Measurements from ENCODE around the gene LCNL1.

The LCNL1 gene

DNA sequence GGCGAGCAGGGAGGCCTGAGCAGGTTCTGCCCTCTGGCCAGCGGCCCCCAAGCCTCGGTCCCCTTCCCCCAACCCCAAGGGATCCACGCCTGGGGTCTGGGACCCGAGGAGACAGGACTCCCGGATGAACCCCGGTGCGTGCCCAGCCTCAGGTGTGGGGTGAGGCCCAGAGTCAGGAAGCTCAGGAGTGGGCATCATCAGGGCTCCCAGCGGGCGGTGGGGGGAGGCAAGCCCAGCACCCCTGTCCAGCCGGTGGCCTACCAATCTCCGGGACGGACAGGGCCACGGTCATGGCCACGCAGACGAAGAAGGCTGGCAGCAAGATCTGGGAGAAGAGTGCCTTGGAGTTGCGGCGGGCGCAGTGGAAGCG, 30.8 kb downstream of the LCNL1 start:
- DNase-seq: no peak

DNA sequence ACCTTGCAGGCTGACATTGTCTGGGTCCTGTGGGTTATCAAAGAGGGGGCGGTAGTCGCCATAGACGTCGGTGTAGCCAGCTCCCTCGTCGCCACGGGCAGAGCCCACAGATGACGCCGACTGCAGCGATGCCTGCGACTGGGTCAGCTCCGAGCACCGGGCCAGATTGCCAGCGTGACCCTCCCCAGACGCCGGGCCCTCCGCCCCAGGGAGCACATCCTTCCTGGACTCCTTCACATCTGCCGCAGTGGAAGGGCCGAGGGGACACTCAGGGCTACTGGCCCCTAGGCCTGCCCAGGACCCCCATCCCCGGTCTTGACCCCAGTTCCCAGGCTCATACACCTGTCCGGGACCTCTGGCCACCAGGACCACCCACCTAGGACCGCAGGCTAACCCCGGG, 31.4 kb downstream of the LCNL1 start:
- DNase-seq: no peak

DNA sequence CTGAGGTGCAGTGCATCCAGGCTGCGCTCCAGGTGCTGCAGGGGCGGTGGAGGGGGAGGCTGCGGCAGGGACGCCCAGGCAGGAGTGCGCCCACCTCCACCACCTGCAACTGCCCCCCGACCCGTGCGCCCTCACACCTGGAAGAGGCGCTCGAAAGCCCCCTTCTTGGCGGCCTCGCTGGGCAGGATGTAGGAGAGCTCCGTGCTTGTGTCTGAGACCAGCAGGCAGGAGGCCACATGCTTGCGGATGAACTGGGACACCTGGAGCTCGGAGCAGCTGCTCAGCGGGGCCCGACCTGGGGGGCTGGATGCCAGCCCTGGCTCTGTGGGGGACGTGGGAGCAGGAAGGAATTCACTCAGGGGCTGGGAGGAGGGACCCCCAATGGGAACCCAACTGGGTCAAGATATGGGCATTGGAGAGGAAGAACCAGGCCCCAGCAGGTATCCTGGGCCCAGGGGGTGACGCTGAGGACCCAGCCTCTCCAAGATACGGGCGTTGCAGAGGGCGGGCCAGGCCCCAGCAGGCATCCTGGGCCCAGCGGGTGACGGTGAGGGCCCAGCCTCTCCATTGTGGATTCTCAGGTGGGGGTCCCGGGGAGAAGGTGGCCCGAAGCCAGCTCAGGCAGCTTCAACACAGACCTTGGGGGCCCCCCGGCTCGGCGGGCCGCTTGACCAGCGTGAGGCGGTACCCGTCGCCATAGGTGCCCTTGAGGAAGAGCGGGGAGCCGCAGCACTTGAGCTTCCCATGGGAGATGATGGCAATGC, 32.2 kb downstream of the LCNL1 start:
- no peak for DNase-seq

DNA sequence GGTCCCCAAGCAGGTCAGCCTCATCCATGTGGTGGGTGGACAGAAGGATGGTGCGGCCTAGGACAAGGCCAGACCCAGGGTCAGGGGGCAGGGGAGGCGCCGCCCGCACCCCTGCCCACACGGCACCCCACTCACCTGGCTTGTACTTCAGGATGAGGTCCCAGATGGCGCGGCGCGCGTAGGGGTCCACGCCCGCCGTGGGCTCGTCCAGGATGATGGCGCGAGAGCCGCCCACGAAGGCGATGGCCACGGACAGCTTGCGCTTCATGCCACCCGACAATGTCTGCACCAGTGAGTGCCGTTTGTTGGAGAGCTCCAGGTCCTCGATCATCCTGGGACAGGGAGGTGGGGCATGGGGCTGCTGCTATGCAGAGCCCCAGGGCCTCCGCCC, 32.7 kb downstream of the LCNL1 start:
- DNase-seq: no peak

DNA sequence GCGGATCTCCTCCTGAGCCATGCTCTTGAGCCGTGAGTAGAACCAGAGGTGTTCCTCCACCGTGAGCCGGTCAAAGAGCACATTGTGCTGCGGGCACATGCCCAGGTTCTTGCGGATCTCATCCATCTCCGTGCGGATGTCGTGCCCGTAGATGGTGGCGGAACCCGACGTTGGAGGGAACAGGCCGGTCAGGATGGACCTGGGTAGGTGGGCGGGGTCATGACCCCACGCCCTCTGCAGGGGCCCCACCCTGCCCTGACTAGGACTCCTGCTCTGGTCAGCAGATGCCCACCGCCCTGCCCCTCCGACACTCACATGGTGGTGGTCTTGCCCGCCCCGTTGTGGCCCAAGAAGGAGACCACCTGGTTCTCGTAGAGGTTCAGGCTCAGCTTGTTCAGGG, 33.2 kb downstream of the LCNL1 start:
- DNase-seq: no peak

DNA sequence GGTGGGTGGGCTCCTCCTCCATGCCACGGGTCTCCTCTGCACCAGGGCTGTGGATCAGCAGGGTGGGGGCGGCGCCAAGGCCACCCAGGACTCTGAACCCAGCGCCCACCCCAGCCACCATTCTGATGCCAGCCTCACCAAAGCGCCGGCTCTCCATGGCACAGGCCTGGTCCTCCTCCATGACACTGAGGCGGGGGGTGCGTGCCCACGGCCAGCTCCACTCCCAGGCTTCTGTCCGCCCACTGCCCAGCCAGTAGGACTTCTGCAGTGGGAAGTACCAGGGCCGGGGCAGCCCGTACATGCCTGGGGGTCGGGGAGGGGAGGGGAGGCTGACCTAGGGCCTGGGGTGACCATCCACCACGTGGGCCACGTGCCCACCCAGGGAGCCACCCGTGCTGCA, 33.6 kb downstream of the LCNL1 start:
- no peak for DNase-seq

DNA sequence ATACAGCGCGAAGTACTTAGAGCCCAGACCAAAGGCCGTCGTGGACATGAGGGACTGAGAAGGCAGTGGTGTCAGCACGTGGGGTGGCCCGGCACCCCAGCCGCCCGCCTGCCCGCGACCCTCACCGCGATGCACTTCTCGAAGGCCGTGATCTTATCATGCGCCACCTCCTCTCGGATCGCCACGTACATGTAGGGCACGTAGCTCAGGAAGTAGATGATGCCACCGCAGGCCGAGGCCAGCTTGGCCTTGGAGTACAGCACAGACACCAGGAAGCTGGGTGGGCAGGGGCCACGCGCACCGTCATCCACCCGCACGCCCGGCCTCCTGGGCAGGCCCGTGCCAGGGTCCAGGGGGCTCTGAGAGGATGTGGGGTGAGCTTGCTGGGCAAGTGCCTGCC, 34.3 kb downstream of the LCNL1 start:
- DNase-seq: no peak

DNA sequence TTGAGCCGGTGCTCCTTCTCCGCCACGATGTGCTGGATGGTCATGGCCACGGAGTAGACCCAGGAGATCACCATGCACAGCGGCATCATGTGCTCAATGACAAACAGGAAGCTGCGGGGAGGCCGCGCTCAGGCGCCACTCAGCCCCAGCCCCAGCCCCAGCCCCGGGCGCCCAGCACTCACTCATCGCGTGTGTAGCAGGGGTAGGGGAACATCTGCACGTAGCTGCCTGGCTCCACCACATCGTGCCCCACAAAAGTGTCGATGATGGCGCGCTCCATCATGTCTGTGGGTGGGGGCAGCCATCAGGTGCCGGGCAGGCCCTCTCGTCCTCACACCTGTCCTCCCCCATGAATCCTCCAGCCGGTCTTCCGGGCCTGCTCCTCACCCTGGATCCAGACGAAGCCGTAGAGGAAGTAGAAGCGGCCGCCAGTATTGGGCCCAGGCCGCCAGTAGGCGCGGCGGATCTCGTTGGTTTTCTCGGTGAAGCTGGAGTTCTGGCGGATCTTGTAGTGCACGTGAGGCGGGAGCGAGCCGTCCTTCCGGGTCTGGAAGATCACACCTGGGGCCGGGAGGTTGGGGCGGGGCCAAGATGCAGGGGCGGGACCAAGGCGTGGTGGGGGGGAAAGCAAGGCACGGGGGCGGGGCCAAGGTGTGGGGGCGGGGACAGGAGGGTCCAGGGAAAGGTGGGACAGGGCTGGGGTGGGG, 35.2 kb downstream of the LCNL1 start:
- DNase-seq: no peak

DNA sequence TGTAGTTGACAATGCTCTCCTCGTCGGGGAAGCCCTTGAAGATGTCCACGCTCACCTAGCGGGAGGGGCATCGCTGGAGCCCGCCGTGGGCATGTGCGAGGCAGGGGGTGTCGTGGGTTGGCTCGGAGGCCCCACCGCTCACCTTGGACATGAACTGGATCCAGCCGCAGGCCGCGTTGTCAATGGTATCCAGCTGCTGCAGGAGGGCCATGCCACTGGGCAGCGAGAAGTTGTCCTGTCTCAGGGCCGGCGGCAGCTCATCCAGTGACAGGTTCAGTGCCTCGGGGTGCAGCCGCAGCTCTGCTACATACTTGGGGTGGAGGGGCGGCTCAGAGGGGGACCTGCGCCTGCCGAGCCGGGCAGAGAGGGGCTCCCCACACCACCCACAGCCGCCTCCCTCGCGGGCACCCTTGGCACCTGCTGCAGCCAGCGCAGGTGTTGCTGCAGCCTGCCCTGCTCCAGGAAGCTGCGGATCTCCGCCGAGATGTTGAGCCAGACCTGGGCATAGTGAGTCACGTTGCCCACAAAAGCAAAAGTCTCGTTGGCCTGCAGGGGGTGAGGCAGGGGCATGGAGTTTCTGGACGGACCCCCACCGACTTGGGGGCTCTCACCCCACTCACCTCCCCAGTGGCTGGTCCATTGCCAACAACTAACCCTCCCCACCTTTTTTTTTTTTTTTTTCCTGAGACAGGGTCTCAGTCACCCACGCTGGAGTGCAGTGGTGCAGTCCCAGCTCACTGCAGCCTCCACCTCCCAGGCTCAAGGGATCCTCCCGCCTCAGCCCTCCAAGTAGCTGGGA, 36.2 kb downstream of the LCNL1 start:
- no peak for DNase-seq

DNA sequence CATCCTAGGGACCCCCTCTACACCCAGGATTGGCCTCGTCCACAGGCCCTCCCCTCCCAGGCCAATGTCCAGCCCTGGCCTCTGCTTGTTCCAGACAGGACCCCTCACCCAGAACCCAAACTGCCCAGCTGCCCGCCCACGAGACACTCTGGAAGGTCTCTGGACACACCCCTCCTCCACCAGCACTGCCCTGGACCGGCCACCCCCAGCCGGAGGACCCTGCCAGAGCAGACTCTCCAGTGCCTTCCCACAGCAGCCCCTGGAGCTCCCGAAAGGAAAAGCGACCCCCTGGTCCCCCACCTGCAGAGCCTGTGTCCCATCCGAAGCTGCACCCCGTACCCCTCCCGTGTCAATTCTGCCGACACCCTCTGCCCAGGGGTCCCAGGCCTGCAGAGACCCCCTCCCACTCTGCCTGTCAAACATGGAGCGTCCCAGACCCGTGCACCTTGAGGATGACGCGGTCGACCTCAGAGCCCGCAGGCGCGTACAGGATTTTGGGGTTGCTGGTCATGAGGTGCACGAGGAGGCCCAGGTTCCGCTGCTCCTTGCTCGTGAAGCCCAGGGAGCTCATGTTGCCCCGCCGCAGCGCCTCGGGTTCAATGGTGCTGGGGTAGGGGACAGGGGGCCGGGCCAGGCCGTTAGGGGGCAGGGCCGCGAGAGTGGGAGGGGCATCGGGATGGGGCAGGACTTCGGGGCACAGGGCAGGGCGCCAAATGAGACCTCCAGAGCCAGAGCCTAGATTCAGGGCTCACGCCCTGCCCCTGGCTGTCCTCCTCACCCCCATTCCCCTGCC, 37.3 kb downstream of the LCNL1 start:
- no peak for DNase-seq

DNA sequence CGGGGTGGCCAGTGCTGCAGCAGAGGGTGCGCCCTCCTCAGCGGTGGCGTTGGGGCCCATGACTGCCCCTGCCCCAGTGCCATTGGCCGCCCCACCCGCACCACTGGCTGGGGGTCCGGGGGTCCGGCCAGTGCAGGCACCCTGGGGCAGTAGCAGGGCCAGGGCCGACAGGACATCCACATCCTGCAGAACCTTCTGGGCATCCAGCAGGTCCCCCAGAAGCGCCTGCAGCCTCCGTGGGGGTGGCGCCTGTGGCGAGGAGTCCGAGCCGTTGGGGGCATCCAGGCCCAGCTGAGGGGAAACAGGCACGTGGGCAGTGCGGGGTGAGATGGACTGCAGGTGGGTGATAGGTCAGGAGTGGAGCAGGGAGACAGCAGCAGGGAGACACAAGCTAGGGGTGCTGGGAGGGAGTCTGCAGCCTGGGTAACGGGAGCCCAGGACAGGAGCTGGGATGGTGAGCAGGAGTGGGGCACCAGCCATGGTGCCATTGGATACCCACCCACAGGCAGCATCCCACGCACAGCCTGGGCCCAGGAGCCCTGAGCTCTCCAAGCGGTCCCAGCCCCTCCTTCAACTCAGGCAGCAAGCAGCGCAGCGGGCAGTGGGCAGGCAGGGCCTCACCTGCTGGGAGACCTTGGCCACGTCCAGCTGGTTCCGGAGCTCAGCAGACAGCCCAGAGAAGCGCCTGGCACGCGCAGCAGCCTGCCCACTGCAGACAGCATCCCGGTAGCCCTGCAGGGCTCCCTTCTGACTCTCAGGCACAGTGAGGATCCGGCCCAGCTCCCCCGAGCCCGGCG, 38.2 kb downstream of the LCNL1 start:
- no peak for DNase-seq

DNA sequence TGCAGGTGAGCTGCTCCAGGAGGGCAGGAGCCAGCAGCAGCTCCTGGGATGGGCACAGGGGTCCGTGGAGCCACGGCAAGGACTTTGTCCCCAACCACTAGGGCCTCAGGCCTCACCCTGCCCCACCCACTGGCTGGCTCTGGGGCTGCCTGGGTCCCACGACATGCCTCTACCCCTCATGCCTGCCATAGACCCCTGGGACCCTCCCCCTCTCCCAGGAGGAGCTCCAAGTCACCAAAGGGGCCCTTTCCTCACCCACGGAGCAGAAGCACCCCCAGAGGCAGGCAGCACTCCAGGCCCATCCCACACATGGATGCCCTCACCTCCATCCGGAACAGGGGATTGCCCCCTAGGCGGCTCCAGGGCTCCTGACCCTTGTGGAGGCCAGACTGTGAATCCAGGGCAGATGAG, 38.8 kb downstream of the LCNL1 start:
- DNase-seq: no peak

DNA sequence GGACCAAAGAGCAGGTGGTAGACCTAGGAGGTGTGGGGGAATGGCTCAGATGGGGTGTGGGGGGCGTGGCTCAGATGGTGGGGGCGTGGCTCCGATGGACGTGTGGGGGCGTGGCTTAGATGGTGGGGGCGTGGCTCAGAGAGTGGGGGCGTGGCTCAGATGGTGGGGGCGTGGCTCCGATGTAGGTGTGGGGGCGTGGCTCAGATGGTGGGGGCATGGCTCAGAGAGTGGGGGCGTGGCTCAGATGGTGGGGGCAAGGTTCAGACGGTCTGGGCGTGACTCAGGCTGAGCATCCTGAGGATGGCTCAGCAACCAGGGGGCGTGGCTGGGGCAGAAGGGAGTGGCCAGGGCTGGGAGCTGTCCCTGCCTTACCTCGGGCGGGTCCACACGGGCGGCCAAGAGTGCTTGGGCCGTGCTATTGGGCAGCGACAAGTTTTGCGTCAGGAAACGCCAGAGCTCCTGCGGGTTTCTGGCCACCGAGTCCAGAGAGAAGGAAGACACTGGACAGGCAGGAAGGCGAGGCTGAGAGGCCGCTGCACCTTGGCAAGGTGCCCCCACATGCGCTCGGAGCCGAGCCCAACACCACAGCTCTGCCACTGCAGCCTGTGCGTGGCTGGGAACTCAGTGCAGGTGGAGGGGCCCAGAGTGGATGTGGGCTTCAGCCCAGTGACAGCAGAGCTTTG, 39.3 kb downstream of the LCNL1 start:
- peak; percentile 56 for DNase-seq

DNA sequence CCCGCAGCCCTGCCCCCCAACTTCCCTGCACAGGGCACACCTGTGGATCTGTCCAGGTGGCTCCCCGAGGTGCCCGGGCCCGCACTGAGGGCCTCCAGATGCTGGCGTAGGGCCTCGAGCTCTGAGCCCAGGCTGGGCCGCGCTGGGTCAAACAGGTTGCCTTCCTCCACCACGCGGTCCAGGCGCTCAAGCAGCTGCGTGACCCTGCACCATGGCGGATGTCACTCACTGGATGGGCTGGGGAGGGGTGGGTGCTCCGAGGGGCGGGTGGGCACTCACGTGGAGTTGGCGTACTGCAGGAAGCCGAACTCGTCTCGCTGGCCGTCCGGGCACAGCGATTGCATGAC, 39.8 kb downstream of the LCNL1 start:
- DNase-seq: no peak

DNA sequence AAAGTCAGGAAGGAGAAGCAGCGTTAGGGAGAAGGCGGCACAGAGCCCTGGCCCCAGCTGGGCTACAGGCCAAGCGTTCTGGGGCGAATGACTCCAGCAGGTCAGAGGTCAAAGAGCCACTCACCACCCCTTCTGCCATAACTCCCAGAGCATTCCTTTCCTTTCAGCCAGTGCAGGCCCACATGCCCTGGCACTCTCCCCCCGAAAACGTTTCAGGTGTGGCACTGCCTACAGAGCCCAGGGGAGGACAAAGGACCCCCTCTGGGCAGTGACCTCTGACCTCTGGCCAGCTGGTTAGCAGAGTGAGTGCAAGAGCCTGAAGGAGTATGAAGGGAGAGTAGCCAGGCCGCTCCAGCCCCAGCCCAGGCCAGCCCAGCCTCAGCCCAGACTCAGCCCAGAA, 40.4 kb downstream of the LCNL1 start:
- no peak for DNase-seq

DNA sequence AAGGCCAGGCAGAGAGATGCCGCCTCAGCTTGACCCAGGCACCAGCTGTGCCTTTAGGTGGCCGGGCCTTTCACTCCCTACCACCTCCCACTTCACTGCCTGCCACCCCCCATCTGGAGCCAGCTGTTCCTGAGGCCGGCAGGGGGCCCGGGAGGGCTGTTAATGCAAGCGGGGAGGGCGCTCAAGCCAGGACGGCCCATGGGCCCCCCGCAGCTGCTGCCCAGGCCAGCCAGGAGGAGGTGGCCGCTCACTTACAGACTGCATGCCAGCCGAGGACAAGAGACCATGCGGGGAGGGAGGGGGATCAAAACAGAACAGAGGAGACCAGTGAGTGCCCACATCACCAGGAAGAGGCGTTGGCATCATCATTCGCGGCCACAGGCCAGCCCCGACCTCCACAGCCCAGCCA, 40.8 kb downstream of the LCNL1 start:
- no peak for DNase-seq

DNA sequence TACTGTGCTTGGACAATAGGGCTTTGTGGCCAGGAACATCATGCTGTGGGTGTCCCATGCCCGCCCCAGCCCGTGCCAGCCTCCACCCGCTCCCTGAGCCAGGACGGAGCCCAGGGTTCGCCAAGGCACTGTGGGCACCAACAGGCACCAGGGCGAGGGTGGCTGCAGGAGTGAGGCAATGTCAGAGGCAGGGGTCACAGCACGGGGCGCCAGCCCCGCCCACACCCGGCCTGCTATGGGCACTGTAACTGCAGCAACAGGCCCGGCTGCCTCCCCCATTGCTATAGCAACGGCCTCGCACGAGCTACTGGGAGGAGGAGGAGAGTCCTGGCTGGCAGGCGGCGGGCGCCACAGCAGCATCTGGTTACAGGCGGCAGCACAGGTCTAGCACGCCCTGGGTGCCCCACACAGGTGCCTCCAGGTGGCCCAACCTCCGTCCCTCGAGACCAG, 42.7 kb downstream of the LCNL1 start:
- DNase-seq: no peak

DNA sequence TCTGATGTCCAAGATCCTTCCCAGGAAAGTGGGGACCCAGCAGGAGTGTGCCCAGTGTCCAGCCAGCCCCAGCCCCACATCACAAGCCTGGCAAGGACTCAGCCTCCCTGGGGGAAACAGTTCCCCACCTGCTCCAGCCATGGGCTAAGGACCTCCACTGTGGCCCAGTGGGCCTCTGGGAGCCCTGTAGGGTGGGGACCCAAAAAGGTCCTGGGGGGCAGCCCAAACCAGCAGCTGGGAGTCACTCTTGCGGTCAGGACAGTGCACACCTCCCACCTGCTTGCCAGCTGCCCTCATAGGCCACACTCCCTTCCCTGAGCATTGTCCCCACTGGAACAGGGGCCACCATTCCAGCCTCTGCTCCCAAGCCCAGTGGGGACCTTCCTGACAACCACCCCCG, 43.6 kb downstream of the LCNL1 start:
- no peak for DNase-seq

DNA sequence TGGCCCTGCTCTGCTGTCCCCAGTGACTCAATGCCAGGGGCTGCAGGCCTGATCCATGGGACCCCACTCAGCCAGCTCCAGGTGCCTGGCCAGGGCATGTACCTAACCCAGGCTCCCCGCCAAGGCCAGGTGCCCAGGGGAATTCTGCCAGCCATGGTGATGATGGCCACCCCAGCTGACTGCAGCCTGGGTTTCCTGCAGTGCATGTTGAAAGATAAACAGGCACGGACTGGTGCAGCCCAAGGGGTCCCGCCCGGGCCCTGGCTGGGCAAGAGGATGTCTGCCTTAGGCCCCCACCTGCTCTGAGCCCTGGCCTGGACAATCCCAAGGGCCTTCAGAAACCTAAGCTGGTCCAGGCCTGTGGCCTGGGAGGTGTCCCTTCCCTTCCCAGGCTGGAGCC, 44.0 kb downstream of the LCNL1 start:
- DNase-seq: no peak

DNA sequence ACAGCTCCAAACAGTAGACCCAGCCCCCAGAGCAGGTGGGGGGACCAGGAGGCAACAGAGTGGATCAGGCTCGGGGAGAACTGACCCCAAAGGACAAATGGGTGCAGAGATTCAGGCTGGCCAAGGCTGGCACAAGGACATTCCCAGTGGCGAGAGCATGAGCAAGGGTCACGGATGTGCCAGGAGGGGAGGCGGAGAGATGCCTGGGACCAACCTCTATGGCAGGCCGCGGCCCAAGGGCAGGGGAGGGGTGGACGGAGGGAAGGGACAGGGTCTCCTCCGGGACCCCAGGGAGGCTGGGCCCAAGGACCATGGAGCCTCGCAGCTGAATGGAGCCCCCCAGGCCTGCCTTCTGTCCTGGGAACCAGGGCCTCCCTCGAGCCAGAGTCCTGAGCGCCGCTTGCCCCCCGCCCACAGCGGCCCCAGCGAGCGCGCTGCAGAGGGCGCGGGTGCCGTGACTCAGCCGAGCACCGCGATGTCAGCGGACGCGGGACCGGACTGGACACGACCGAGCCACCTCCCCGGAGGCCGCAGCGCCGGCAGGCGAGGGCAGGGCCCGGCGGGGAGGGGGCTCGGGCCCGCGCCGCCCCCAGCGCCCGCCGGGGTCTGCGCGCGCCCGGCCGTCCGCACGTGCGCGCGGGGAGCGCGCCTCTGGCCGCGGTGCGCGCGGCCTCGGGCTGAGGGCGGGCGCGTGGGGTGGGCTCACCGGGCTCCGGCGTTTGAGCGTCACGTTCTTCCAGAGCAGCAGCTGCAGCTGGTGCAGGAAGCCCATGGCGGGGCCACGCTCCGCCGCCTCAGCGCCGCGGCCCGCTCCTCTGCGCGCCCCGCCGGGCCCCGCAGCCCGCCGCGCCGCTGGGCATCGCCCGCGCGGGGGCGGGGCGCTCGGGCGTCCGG, 44.8 kb downstream of the LCNL1 start, which contains the start of gene ABCA2:
Gene ABCA2, minus strand, starts transcription at position 869 of the 894 bp plus-strand sequence. Its CDS starts 97 bp downstream, at position 772.
- no peak for DNase-seq
